Fibroblast of villous mesenchyme (primary cell): ENCODE measurements around the gene ALDH1L1. TPM values are rescaled to one million over a fixed set of nuclear protein-coding genes. Genes with fewer than 3 reads are reported as not detected.

Experiments
- DNase-seq: peaks from one replicate; pipeline ENCODE4 v3.0.0-alpha.2; 2010; ENCODE audit warnings: low read depth
- H3K4me3 ChIP-seq: 2 replicates; pipeline ENCODE4 v1.5.1; 2011; ENCODE audit warnings: low read depth, mild to moderate bottlenecking, low read length
- total RNA-seq: library from RNA; depleted of rRNA; stranded (reverse); fragments of >200 nt; gene quantifications from 2 replicates; pipeline ENCODE4 v1.2.3, GENCODE V29; 2012
- TF ChIP-seq, protein P1 (sequence below): IDR thresholded peaks from 2 replicates; pipeline ENCODE4 v1.5.1; 2012; ENCODE audit warnings: low read depth, mild to moderate bottlenecking, low read length; ENCODE audit not compliant: insufficient read depth

The ALDH1L1 gene
- total RNA-seq, 1 donor: 3.9 TPM

DNA sequence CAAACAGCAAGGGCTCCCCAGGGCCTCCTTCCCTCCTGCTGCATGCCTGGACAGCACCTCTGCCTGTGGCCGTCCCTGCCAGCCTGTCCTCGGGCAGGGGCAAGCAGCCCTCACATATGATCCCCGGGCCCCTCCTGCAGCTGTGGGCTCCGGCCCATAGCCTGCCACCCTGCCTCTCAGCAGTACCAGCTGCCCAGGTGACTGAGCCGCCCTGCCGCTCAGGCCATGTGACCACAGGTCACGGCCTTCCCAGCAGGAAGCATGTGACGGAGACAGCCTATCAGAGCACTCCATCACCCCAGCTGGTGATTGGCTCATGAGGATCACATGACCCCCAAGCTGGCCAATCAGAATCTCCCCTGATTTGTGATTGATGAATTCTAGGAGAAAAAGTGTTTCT lies 23.9 kb downstream of the ALDH1L1 start:
- TF ChIP-seq, protein P1, sequence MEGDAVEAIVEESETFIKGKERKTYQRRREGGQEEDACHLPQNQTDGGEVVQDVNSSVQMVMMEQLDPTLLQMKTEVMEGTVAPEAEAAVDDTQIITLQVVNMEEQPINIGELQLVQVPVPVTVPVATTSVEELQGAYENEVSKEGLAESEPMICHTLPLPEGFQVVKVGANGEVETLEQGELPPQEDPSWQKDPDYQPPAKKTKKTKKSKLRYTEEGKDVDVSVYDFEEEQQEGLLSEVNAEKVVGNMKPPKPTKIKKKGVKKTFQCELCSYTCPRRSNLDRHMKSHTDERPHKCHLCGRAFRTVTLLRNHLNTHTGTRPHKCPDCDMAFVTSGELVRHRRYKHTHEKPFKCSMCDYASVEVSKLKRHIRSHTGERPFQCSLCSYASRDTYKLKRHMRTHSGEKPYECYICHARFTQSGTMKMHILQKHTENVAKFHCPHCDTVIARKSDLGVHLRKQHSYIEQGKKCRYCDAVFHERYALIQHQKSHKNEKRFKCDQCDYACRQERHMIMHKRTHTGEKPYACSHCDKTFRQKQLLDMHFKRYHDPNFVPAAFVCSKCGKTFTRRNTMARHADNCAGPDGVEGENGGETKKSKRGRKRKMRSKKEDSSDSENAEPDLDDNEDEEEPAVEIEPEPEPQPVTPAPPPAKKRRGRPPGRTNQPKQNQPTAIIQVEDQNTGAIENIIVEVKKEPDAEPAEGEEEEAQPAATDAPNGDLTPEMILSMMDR: no peak
- DNase-seq: no peak
- H3K4me3 ChIP-seq: no peak overlapping the region

DNA sequence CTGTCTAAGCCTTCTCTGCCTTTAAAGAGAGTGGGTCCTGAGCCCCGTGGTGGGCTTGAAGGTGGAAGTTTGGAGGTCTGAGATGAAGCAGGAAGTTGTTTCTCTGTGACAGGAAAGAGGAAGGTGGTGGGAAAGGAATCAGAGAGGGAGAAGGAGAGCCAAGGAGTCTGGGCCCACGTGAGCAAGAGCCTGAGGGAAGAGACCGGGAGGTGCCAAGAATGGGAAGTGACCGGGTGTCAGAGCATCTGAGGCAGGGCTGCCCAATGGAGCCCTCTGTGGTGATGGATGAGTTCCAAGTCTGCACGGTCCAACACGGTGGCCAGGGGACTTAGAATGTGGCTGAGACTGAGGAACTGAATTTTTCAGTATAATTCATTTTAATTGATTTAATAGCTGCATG lies 24.6 kb downstream of the ALDH1L1 start:
- H3K4me3 ChIP-seq: no peak overlapping the region
- no peak for DNase-seq
- TF ChIP-seq, protein P1: no peak

DNA sequence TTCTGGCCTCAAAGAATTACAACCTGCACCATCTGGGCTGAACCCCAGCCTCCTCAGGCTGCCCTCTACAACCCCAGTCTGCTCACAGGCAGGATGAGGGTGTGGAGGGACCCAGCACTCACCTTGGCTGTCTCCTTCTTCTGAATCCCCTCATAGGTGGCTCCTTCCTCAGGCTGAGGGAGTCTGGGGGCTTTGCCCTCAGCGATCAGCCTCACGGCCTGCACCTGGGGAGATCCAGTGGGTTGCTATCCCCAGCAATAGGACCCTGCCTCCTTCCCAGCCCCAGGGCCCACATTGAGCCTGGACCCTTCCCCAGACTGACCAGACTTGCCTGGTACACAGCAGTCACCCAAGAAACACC lies 25.1 kb downstream of the ALDH1L1 start:
- H3K4me3 ChIP-seq: no peak overlapping the region
- TF ChIP-seq, protein P1: no peak
- DNase-seq: no peak

DNA sequence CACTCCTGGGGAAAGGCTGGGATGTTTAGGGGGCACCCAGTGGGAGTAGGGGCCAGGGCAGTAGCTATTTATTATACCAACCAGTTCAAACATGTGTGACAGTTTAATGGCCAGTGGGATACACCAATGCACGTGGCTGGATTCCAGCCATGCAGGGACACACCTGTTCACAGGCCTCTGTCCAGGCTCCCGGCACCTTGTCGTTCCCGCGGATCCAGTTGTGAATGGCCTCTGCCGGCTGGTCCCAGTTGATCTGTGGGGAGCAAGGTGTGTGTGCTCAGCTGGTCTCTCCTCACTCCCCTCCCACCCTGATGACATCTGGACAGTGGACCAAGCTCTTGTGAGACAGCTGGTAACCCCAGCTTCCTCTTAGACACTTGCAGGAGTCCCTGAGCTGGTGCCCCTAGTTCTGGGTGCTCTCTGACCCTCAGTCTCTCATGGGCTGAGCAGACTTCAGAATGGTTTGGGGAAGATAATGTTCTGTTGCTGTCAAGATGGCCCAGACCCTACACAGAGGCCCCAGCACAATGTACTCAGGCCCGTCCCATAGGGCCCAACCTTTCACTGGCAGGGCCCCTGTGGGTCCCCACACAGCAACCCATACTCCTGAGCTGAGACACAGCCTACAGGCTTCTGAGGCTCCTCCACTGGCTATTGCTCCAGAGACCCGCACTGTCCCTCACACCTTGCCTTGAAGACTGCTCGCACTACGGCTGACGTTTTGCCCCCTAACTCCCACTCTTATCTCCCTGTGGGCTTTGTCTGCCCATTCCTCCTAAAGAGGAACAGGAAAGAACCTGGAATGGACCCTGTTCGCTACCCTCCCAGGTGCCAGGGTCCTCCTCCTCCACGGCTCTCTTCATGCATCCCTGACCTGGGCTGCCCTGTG lies 25.8 kb downstream of the ALDH1L1 start:
- DNase-seq: no peak
- H3K4me3 ChIP-seq: no peak overlapping the region
- TF ChIP-seq, protein P1: no peak

DNA sequence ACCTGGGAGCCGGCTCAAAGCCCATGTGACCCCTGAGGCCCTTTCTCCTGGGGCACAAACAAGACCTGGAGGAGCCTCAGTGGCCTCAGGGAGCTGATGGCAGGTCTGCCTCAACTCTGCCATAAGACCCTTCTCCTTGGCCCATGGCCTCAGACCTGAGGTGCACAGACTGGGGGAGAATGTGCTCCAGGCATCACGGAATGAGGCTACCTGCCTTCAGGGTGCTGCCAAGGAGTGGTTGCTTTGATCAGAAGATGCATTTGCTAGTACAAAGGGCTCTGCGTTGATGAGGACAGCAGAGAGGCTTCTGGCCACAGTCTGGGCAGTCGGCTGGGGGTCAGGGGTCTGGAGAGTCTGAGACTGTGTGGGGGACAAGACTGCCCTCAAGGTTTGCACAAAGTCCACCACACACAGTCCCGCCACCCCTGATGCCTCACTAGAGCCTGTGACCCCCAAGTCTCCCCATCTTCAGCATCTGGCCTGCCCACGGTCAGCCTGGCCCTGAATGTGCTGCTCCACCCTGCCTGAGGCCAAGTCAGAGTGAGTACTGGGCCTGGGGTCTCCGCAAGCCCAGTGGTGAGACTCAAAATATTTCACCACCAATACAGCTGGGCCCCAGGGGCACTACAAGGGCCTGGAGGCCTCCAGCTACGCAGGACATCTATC lies 26.6 kb downstream of the ALDH1L1 start:
- no peak overlapping the region for H3K4me3 ChIP-seq
- TF ChIP-seq, protein P1: no peak
- DNase-seq: no peak

DNA sequence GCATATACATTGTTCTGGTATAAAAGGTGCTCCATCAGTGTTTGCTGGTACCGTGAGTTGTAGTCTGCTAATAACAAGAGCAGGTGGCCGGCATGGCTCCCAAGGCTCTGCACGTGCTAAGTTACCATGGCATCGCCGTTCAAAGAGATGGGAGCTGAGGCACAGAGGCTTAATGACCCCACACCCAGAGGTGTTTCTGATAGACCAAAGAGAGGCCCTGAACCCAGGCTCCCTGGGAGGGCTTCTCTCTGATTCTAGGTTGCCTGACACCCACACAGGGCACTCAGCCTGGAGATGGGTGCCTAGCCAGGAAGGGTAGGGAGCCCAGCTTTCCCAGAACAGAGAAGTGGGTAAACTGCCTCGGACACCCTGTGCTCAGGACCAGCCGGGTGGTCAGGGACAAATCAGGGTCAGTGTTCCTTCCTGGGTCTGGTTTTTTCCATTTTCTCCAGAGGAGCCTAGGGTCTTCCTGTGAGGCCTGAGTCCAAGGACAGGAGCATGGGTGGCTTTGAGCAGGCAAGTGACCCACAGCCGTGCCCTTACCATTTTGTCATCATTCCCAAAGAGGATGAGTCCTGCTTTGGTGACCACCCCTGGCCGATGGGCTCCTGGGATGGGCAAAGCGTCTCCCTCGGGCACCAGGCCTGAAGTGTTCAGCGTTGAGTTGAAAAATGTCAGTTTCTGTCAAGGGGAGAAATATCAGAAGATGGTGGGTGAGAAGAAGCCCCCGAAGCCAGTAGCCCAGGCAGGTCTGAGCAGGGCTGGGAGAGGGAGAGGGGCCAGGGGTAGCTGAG lies 27.3 kb downstream of the ALDH1L1 start:
- no peak for DNase-seq
- TF ChIP-seq, protein P1: no peak
- H3K4me3 ChIP-seq: no peak overlapping the region
